T-helper 17 cell (primary cell): Measurements from ENCODE around the gene LRRC39. TPM values are rescaled to one million over a fixed set of nuclear protein-coding genes. Genes with fewer than 3 reads are reported as not detected.

Experiments used
- total RNA-seq, 4 donors: library from RNA in 2 of 4; stranded (reverse) in 2 of 4; gene quantifications; one replicate each; pipeline ENCODE4 v1.2.3 and lab custom pipeline; 2022 to 2026

Gene LRRC39
- total RNA-seq, 2 donors from 2014 or later: 0.97 to 2.1 TPM

Other genes with a start within 250 kb of the LRRC39 start
- gene SLC35A3, start 208.3 kb downstream of the LRRC39 start, total RNA-seq: 10 to 100 TPM; 20.4 to 26.7 TPM
- 1 to 10 TPM; 1.9 to 2.7 TPM for gene SASS6, start 45.3 kb downstream of the LRRC39 start, total RNA-seq
- gene TRMT13, start 45.1 kb downstream of the LRRC39 start, total RNA-seq: 10 to 100 TPM; 10.0 to 10.4 TPM
- 1 to 10 TPM; 7.8 to 9.5 TPM for gene DBT, start 71.6 kb upstream of the LRRC39 start, total RNA-seq
- 10 to 100 TPM; 43.6 to 44.4 TPM for gene RTCA, start 88.0 kb upstream of the LRRC39 start, total RNA-seq
- gene CDC14A, start 174.2 kb upstream of the LRRC39 start, total RNA-seq: 100 to 1,000 TPM; 186 to 281 TPM